GM21381 (cell line): Measurements from ENCODE around the gene ZNF492.
"Not testable (repeated sequence)": the region's sequence is repeated elsewhere in the genome, so short reads cannot be mapped to it uniquely, and the experiment has no call there.

ENCODE experiments used
- ATAC-seq: cut with Tn5 transposase; IDR thresholded peaks from one replicate; pipeline ENCODE4 v1.9.1; 2021; ENCODE audit warnings: mild to moderate bottlenecking, moderate library complexity; ENCODE audit not compliant: unreplicated experiment

ZNF492 gene

GRCh38 chr19:22633706-22634449 lies at the start of gene ZNF492:
Gene ZNF492, plus strand, starts transcription at chr19:22634324. Its CDS starts 19,076 bp downstream, at chr19:22653400.
- ATAC-seq: not testable (repeated sequence)

- ATAC-seq: no peak
Measured at GRCh38 chr19:22595422-22595821, 38.7 kb upstream of the ZNF492 start.

GRCh38 chr19:22595918-22596341 lies 38.2 kb upstream of the ZNF492 start:
- no peak for ATAC-seq

- no peak for ATAC-seq
Measured at GRCh38 chr19:22600690-22601648, 33.2 kb upstream of the ZNF492 start.

- ATAC-seq: no peak
Measured at GRCh38 chr19:22601906-22602630, 32.1 kb upstream of the ZNF492 start.

- no peak for ATAC-seq
Measured at GRCh38 chr19:22602631-22603272, 31.4 kb upstream of the ZNF492 start.

GRCh38 chr19:22603518-22604440 lies 30.3 kb upstream of the ZNF492 start:
- no peak for ATAC-seq

- ATAC-seq: no peak
Measured at GRCh38 chr19:22604571-22605274, 29.4 kb upstream of the ZNF492 start.

GRCh38 chr19:22605275-22606211 lies 28.6 kb upstream of the ZNF492 start:
- no peak for ATAC-seq

- ATAC-seq: no peak
Measured at GRCh38 chr19:22606212-22606553, 27.9 kb upstream of the ZNF492 start.

- no peak for ATAC-seq
Measured at GRCh38 chr19:22606954-22607652, 27.0 kb upstream of the ZNF492 start.

- ATAC-seq: no peak
Measured at GRCh38 chr19:22607653-22608430, 26.3 kb upstream of the ZNF492 start.

- ATAC-seq: no peak
Measured at GRCh38 chr19:22608441-22608840, 25.7 kb upstream of the ZNF492 start.

- ATAC-seq: no peak
Measured at GRCh38 chr19:22609630-22610029, 24.5 kb upstream of the ZNF492 start.

- no peak for ATAC-seq
Measured at GRCh38 chr19:22610121-22610520, 24.0 kb upstream of the ZNF492 start.

GRCh38 chr19:22612316-22612715 lies 21.8 kb upstream of the ZNF492 start:
- no peak for ATAC-seq

- ATAC-seq: no peak
Measured at GRCh38 chr19:22616659-22617058, 17.5 kb upstream of the ZNF492 start.
